Stimulated activated CD8-positive, alpha-beta memory T cell treated with anti-CD3 and anti-CD28 coated beads, Interleukin-7, amount 100 ng/mL, for 48 hours (primary cell): ENCODE data around the gene SHISAL1.
"Not testable (repeated sequence)": the region's sequence is repeated elsewhere in the genome, so short reads cannot be mapped to it uniquely, and the experiment has no call there.

Source experiments
- DNase-seq, 2 donors: peaks; one replicate each; pipeline ENCODE4 v3.0.0-alpha.2; 2020; ENCODE audit warnings: low read depth in 1 of 2; ENCODE audit errors: extremely low read depth in 1 of 2

SHISAL1 gene

GRCh38 chr22:44329179-44329796, 16.5 kb upstream of the SHISAL1 start:
- DNase-seq, result peak; percentile 27 to 32

- DNase-seq, result no peak
Observed at GRCh38 chr22:44328762-44329161, 16.0 kb upstream of the SHISAL1 start.

GRCh38 chr22:44328326-44328725, 15.6 kb upstream of the SHISAL1 start:
- DNase-seq, result no peak

GRCh38 chr22:44326491-44326885, 13.7 kb upstream of the SHISAL1 start:
- DNase-seq, result no peak

- no peak for DNase-seq
Observed at GRCh38 chr22:44325718-44326490, 13.2 kb upstream of the SHISAL1 start.

- not testable (repeated sequence) for DNase-seq
Observed at GRCh38 chr22:44323140-44323790, 10.5 kb upstream of the SHISAL1 start.

GRCh38 chr22:44319685-44320084, 6.9 kb upstream of the SHISAL1 start:
- no peak for DNase-seq

- DNase-seq, result no peak
Observed at GRCh38 chr22:44318751-44319150, 6.0 kb upstream of the SHISAL1 start.

GRCh38 chr22:44317886-44318637, 5.3 kb upstream of the SHISAL1 start:
- no peak for DNase-seq

- no peak for DNase-seq
Observed at GRCh38 chr22:44317123-44317444, 4.3 kb upstream of the SHISAL1 start.

- DNase-seq, result no peak
Observed at GRCh38 chr22:44316393-44317122, 3.8 kb upstream of the SHISAL1 start.

- DNase-seq, result no peak
Observed at GRCh38 chr22:44314425-44315067, 1.8 kb upstream of the SHISAL1 start.

GRCh38 chr22:44313385-44314006, 745 bp upstream of the SHISAL1 start:
- DNase-seq, result no peak

GRCh38 chr22:44311855-44312170, 938 bp downstream of the SHISAL1 start:
- no peak for DNase-seq

GRCh38 chr22:44311104-44311854, 1.5 kb downstream of the SHISAL1 start:
- DNase-seq, result no peak

GRCh38 chr22:44309647-44310046, 3.1 kb downstream of the SHISAL1 start:
- DNase-seq, result no peak

GRCh38 chr22:44309137-44309536, 3.6 kb downstream of the SHISAL1 start:
- DNase-seq, result no peak

GRCh38 chr22:44307509-44308169, 5.1 kb downstream of the SHISAL1 start:
- DNase-seq, result no peak

- no peak for DNase-seq
Observed at GRCh38 chr22:44305888-44306287, 6.9 kb downstream of the SHISAL1 start.
